Heart left ventricle (tissue), 16 donors: ENCODE data around the gene UBQLN4. TPM values are rescaled to one million over a fixed set of nuclear protein-coding genes. Genes with fewer than 3 reads are reported as not detected.

Source experiments
- ATAC-seq, 4 donors: fragments of 200-7000 bp; cut with Tn5 transposase; one replicate each; pipeline ENCODE4 v1.9.1; 2020 to 2022; ENCODE audit warnings: moderate library complexity in 4 of 4, mild to moderate bottlenecking in 3 of 4, moderate number of reproducible peaks in 1 of 4
- DNase-seq, 5 donors: peaks; one replicate each; pipeline ENCODE4 v3.0.0-alpha.2; 2020
- H3K27ac ChIP-seq, 12 donors: fragments of 200-600 bp; sonication (generic) in 4 of 12; one replicate each; pipeline versions ENCODE4 v1.5.0 to v1.8.0; 2016 to 2022; ENCODE audit warnings: mild to moderate bottlenecking in 2 of 12
- H3K27me3 ChIP-seq, 9 donors: fragments of 200-600 bp; sonication (generic) in 2 of 9; one replicate each; pipeline versions ENCODE4 v1.5.1 to v1.8.0; 2016 to 2022; ENCODE audit warnings: mild to moderate bottlenecking in 3 of 9
- H3K36me3 ChIP-seq, 9 donors: fragments of 200-600 bp; sonication (generic) in 2 of 9; one replicate each; pipeline versions ENCODE4 v1.5.0 to v1.8.0; 2018 to 2022; ENCODE audit warnings: mild to moderate bottlenecking in 2 of 9
- H3K4me1 ChIP-seq, 12 donors: fragments of 200-600 bp; sonication (generic) in 4 of 12; one replicate each; pipeline versions ENCODE4 v1.5.0 to v1.8.0; 2016 to 2022; ENCODE audit warnings: mild to moderate bottlenecking in 3 of 12
- H3K4me3 ChIP-seq, 12 donors: fragments of 200-600 bp; sonication (generic) in 4 of 12; one replicate each; pipeline versions ENCODE4 v1.5.0 to v1.8.0; 2017 to 2022; ENCODE audit warnings: mild to moderate bottlenecking in 9 of 12, moderate library complexity in 4 of 12
- H3K9me3 ChIP-seq, 12 donors: fragments of 200-600 bp; sonication (generic) in 4 of 12; one replicate each; pipeline versions ENCODE4 v1.5.0 to v1.8.0; 2016 to 2022; ENCODE audit warnings: mild to moderate bottlenecking in 1 of 12
- CTCF ChIP-seq, 12 donors: fragments of 200-600 bp; sonication (generic) in 4 of 12; IDR thresholded peaks; one replicate each; pipeline versions ENCODE4 v1.5.0 to v1.8.0; 2018 to 2022; ENCODE audit warnings: antibody characterized with exemption in 12 of 12, mild to moderate bottlenecking in 5 of 12
- POLR2A ChIP-seq, 2 donors: fragments of 450-650 bp; IDR thresholded peaks; one replicate each; pipeline ENCODE4 v1.6.1; 2017; ENCODE audit warnings: antibody characterized with exemption in 2 of 2, mild to moderate bottlenecking in 2 of 2, moderate library complexity in 2 of 2
- WGBS, 4 donors: extraction: QIAGEN DNeasy Blood & Tissue Kit in 2 of 4; methylation state at CpG; one replicate each; pipeline versions ENCODE4 v1.1.5 to v1.1.7; 2013 to 2018; 5-methylcytosine and 5-hydroxymethylcytosine counted together
- intact Hi-C, 10 donors: fragments of 100-400 bp; cut with DNase I; formaldehyde crosslinking; loops; one replicate each; pipeline versions ENCODE4 v1.11.1 to v1.14.2; 2022
- polyA plus RNA-seq, 2 donors: library from polyadenylated mRNA; stranded (reverse); fragments of 200-250 nt; gene quantifications; one replicate each; pipeline ENCODE4 v1.2.3, GENCODE V29; 2013
- total RNA-seq, 9 donors: library from RNA; depleted of rRNA in 2 of 9; stranded (reverse); fragments of >200 nt in 2 of 9; fragmentation: NEBNext Ultra II Directional in 3 of 9; extraction: Animal tissue kit (Norgen Biotek cat#: 25700) in 3 of 9; gene quantifications; one replicate each; pipeline versions ENCODE4 v1.1.0 to v1.2.4, GENCODE V29; 2016 to 2023
- donor health status: ischemic (EF 13 %, LVEDD 7.1; RV severe dilation, severe dysfunction).
- donor health status: healthy with polysubstance abuse.
- donor health status: DM: no; HTN: yes; CAD: no.
- donor health status: DM: no; HTN: no; CAD: no.
- donor health status: ischemic (EF 25% LVEDD 6.9; RV normal size, moderate dysfunction).
- donor health status: ischemic (EF 25% LVEDD 5.7; RV mildly dilated, moderate dysfunction).
- donor health status: healthy.
- donor health status: DM: yes; HTN: yes; CAD: no.
- donor health status: ischemic (EF 35%, LVEDD 5.7; RV mildly dilated, moderate dysfunction).
- donor health status: nonischemic (EF 11% LVEDD 7.7; RV severe dilation, severe dysfunction).
- donor health status: DM: yes; HTN: yes; CAD: no.
- donor health status: PGD.
- donor health status: ischemic (EF 29% LVEDD 5.4; RV normal size, mild dysfunction).
- donor health status: nonischemic (EF 23%, LVEDD 6.1; RV moderate dilation, normal function).

UBQLN4 gene
- total and polyA plus RNA-seq, 11 donors = 15.1 to 37.3 (median 26.9) TPM

GRCh38 chr1:156081180-156081916, 27.8 kb upstream of the UBQLN4 start:
- H3K4me3 ChIP-seq = peak overlapping the region in 10 of 12 donors; percentile 58 to 98 (median 88)
- H3K4me1 ChIP-seq = peaks cover 0 to 33% (median 9%) of the 10 kb centered on the region in 12 donors
- H3K36me3 ChIP-seq = no peaks in the 10 kb centered on the region
- 6 to 26% (median 9%) methylated on average over 23 to 60 of the region's 61 CpGs for WGBS, 4 donors
- ATAC-seq (no peak), DNase-seq (no peak)
- TF ChIP-seq POLR2A (IDR thresholded peaks at IDR 0.05) = no peak
- TF ChIP-seq CTCF (IDR thresholded peaks at IDR 0.05) = no peak
- H3K27me3 ChIP-seq = peaks cover 0 to 11% (median 0%) of the 10 kb centered on the region in 9 donors
- intact Hi-C loops = no loop called here
- no peak overlapping the region for H3K27ac ChIP-seq
- H3K9me3 ChIP-seq = no peaks in the 10 kb centered on the region

GRCh38 chr1:156080863-156081179, 27.2 kb upstream of the UBQLN4 start:
- TF ChIP-seq POLR2A (IDR thresholded peaks at IDR 0.05) (no peak), CTCF (IDR thresholded peaks at IDR 0.05) (no peak)
- peaks cover 0 to 11% (median 0%) of the 10 kb centered on the region in 9 donors for H3K27me3 ChIP-seq
- H3K4me1 ChIP-seq = peaks cover 0 to 33% (median 11%) of the 10 kb centered on the region in 12 donors
- intact Hi-C loops = no loop called here
- no peaks in the 10 kb centered on the region for H3K36me3 ChIP-seq
- no peak overlapping the region for H3K27ac ChIP-seq
- DNase-seq = no peak
- no peaks in the 10 kb centered on the region for H3K9me3 ChIP-seq
- ATAC-seq = no peak
- no peak overlapping the region for H3K4me3 ChIP-seq
- WGBS, 4 donors = 64 to 79% (median 66%) methylated on average over 4 of the region's 4 CpGs

DNA sequence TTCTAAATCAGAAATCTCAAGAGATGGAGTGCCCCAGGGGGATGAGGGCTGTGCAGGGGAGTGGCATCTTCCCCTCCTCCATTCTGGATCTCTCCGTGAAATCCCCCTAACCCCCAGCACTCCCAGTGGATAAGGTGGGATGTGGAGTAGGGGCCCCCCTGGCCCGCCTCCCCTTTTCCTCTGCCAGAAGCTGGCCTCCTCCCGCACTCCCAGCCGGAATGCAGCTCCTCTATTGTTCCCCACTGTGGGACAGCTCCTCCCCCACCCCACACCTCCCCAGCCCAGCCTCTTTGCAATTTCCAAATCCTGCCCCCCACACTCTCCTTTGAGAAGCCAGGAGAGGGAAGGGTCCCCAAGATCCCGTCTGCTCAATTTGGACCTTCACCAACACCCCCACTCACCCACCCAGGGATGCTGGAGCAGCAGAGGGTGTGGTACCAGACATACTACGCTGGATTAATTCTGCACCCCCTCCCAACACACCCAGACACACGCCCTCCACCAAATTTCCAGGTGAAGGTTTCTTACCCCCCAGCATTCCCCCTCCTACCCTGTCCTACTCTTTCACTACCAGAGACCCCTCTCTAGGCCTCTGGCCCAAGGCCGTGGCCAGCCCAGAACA, 26.8 kb upstream of the UBQLN4 start:
- intact Hi-C loops = no loop called here

More for the DNA sequence above, 26.8 kb upstream of the UBQLN4 start:
- peak in 1 of 5 donors; percentile 29 for DNase-seq
- no peak overlapping the region for H3K4me3 ChIP-seq
- H3K9me3 ChIP-seq = no peaks in the 10 kb centered on the region
- H3K4me1 ChIP-seq = peaks cover 0 to 36% (median 14%) of the 10 kb centered on the region in 12 donors
- ATAC-seq = no peak
- WGBS, 4 donors = 60 to 76% (median 74%) methylated on average over 8 of the region's 8 CpGs
- H3K36me3 ChIP-seq = no peaks in the 10 kb centered on the region
- peaks cover 0 to 11% (median 0%) of the 10 kb centered on the region in 9 donors for H3K27me3 ChIP-seq
- no peak overlapping the region for H3K27ac ChIP-seq
- TF ChIP-seq POLR2A (IDR thresholded peaks at IDR 0.05) = no peak
- TF ChIP-seq CTCF (IDR thresholded peaks at IDR 0.05) = no peak
